Measurements from ENCODE around the gene TMEM259. TPM values are rescaled to one million over a fixed set of nuclear protein-coding genes. Genes with fewer than 3 reads are reported as not detected.

The TMEM259 gene
- total and polyA plus RNA-seq, 2 of the 13 experiments (the other 11 are each of a cell fraction or from before 2014, with no cell fraction given), result 64.7 to 164 TPM

DNA sequence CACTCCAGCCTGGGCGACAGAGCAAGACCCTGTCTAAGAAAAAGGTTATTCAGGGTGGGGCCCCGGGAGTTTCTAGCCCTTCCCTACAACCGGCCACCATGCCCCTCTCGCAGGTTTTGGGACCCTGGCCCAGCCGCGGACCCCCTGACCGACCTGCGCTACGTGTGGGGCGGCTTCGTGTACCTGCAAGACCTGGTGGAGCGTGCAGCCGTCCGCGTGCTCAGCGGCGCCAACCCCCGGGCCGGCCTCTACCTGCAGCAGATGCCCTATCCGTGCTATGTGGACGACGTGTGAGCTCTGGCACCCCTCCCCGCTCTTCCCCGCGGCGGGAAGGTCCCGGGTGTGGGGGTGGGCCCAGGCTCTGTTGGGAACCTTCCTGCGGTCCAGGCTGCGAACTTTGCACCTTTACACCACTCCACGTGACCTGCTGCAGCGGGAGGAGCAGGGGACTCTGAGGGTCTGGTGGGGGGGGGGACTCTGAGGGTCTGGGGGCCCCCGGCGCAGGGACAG lies 25.2 kb upstream of the TMEM259 start (continued):
- TF ChIP-seq RARG (CRISPR knock-in tag; IDR thresholded peaks at IDR 0.05; ENCODE audit: low read depth) (no peak), PITX1 (CRISPR knock-in tag; IDR thresholded peaks at IDR 0.05) (peak; percentile 62; the same call in 1 of the 2 replicates), ATF1 (CRISPR knock-in tag; IDR thresholded peaks at IDR 0.05) (no peak), ARNT2 (CRISPR knock-in tag; IDR thresholded peaks at IDR 0.05; ENCODE audit: low read depth) (no peak), ZNF510 (CRISPR knock-in tag; IDR thresholded peaks at IDR 0.05; ENCODE audit: low read depth) (no peak), KDM5A (IDR thresholded peaks at IDR 0.05; ENCODE audit: borderline replicate concordance, low read length) (no peak), FOXA1 (IDR thresholded peaks at IDR 0.05) (no peak), FOXA1 (CRISPR knock-in tag; IDR thresholded peaks at IDR 0.05) (no peak), JDP2 (CRISPR knock-in tag; IDR thresholded peaks at IDR 0.05; ENCODE audit: borderline replicate concordance) (no peak), POGZ (CRISPR knock-in tag; IDR thresholded peaks at IDR 0.05) (no peak), ZFP36L2 (CRISPR knock-in tag; IDR thresholded peaks at IDR 0.05) (no peak), ZNF780A (CRISPR knock-in tag; IDR thresholded peaks at IDR 0.05) (no peak), KDM1A (CRISPR knock-in tag; IDR thresholded peaks at IDR 0.05) (no peak), RFX1 (IDR thresholded peaks at IDR 0.05) (no peak), ZNF121 (CRISPR knock-in tag; IDR thresholded peaks at IDR 0.05) (peak; percentile 66; the same call in 1 of the 2 replicates)
- TF ChIP-seq, protein P1, sequence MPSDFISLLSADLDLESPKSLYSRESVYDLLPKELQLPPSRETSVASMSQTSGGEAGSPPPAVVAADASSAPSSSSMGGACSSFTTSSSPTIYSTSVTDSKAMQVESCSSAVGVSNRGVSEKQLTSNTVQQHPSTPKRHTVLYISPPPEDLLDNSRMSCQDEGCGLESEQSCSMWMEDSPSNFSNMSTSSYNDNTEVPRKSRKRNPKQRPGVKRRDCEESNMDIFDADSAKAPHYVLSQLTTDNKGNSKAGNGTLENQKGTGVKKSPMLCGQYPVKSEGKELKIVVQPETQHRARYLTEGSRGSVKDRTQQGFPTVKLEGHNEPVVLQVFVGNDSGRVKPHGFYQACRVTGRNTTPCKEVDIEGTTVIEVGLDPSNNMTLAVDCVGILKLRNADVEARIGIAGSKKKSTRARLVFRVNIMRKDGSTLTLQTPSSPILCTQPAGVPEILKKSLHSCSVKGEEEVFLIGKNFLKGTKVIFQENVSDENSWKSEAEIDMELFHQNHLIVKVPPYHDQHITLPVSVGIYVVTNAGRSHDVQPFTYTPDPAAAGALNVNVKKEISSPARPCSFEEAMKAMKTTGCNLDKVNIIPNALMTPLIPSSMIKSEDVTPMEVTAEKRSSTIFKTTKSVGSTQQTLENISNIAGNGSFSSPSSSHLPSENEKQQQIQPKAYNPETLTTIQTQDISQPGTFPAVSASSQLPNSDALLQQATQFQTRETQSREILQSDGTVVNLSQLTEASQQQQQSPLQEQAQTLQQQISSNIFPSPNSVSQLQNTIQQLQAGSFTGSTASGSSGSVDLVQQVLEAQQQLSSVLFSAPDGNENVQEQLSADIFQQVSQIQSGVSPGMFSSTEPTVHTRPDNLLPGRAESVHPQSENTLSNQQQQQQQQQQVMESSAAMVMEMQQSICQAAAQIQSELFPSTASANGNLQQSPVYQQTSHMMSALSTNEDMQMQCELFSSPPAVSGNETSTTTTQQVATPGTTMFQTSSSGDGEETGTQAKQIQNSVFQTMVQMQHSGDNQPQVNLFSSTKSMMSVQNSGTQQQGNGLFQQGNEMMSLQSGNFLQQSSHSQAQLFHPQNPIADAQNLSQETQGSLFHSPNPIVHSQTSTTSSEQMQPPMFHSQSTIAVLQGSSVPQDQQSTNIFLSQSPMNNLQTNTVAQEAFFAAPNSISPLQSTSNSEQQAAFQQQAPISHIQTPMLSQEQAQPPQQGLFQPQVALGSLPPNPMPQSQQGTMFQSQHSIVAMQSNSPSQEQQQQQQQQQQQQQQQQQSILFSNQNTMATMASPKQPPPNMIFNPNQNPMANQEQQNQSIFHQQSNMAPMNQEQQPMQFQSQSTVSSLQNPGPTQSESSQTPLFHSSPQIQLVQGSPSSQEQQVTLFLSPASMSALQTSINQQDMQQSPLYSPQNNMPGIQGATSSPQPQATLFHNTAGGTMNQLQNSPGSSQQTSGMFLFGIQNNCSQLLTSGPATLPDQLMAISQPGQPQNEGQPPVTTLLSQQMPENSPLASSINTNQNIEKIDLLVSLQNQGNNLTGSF (CRISPR knock-in tag; IDR thresholded peaks at IDR 0.05), result no peak
- TF ChIP-seq, protein P2, sequence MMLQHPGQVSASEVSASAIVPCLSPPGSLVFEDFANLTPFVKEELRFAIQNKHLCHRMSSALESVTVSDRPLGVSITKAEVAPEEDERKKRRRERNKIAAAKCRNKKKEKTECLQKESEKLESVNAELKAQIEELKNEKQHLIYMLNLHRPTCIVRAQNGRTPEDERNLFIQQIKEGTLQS (CRISPR knock-in tag; IDR thresholded peaks at IDR 0.05), result no peak
- TF ChIP-seq, protein P3, sequence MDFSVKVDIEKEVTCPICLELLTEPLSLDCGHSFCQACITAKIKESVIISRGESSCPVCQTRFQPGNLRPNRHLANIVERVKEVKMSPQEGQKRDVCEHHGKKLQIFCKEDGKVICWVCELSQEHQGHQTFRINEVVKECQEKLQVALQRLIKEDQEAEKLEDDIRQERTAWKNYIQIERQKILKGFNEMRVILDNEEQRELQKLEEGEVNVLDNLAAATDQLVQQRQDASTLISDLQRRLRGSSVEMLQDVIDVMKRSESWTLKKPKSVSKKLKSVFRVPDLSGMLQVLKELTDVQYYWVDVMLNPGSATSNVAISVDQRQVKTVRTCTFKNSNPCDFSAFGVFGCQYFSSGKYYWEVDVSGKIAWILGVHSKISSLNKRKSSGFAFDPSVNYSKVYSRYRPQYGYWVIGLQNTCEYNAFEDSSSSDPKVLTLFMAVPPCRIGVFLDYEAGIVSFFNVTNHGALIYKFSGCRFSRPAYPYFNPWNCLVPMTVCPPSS (IDR thresholded peaks at IDR 0.05), result no peak
- TF ChIP-seq, protein P4, sequence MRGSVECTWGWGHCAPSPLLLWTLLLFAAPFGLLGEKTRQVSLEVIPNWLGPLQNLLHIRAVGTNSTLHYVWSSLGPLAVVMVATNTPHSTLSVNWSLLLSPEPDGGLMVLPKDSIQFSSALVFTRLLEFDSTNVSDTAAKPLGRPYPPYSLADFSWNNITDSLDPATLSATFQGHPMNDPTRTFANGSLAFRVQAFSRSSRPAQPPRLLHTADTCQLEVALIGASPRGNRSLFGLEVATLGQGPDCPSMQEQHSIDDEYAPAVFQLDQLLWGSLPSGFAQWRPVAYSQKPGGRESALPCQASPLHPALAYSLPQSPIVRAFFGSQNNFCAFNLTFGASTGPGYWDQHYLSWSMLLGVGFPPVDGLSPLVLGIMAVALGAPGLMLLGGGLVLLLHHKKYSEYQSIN (CRISPR knock-in tag; IDR thresholded peaks at IDR 0.05; ENCODE audit: borderline replicate concordance), result no peak
- TF ChIP-seq, protein P5, sequence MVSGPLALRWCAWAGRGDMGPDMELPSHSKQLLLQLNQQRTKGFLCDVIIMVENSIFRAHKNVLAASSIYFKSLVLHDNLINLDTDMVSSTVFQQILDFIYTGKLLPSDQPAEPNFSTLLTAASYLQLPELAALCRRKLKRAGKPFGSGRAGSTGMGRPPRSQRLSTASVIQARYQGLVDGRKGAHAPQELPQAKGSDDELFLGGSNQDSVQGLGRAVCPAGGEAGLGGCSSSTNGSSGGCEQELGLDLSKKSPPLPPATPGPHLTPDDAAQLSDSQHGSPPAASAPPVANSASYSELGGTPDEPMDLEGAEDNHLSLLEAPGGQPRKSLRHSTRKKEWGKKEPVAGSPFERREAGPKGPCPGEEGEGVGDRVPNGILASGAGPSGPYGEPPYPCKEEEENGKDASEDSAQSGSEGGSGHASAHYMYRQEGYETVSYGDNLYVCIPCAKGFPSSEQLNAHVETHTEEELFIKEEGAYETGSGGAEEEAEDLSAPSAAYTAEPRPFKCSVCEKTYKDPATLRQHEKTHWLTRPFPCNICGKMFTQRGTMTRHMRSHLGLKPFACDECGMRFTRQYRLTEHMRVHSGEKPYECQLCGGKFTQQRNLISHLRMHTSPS (CRISPR knock-in tag; IDR thresholded peaks at IDR 0.05; ENCODE audit: low read depth), result peak; percentile 36; the same call in 1 of the 2 replicates
- TF ChIP-seq, protein P6, sequence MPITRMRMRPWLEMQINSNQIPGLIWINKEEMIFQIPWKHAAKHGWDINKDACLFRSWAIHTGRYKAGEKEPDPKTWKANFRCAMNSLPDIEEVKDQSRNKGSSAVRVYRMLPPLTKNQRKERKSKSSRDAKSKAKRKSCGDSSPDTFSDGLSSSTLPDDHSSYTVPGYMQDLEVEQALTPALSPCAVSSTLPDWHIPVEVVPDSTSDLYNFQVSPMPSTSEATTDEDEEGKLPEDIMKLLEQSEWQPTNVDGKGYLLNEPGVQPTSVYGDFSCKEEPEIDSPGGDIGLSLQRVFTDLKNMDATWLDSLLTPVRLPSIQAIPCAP (CRISPR knock-in tag; IDR thresholded peaks at IDR 0.05; ENCODE audit: low read depth), result no peak

All from HepG2 (cell line).